ENCODE data around the gene SERPINB5.

SERPINB5 gene

DNA sequence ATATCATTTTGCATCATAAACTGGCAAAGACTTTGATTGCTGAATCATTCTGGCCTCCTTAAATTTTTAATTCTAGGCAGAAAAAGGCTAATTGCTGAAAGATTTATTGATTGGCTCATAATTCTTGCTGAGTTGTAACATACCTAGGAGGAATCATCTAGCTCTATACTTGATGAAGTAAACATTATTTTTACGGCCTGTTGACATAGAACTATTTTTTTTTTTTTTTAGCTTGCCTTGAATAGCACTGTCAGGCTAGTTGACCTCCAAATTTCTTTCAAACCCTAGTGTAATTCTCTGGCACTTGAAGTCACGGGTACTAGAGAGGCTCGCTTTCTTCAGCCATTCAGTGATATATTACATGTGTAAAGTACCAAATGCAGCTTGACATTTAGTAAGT lies 68.2 kb downstream of the SERPINB5 start:
- Histone ChIP-seq H3K36me3 (ENCODE audit: insufficient read depth) (no peaks in the 10 kb centered on the region), H3K79me2 (ENCODE audit: insufficient read depth, low read depth) (no peaks in the 10 kb centered on the region), H2AFZ (ENCODE audit: low read depth) (no peak overlapping the region), H3K4me2 (no peak overlapping the region), H3K4me3 (IDR thresholded peaks at IDR 0.05; ENCODE audit: insufficient read depth, low read depth, low read length) (no peak overlapping the region), H3K9ac (no peak overlapping the region), H3K4me1 (ENCODE audit: low read depth, poor library complexity, severe bottlenecking) (no peaks in the 10 kb centered on the region), H3K27me3 (ENCODE audit: insufficient read depth, low read depth) (no peaks in the 10 kb centered on the region), H3K27ac (no peak overlapping the region), H4K20me1 (ENCODE audit: insufficient read depth) (no peaks in the 10 kb centered on the region)
- TF ChIP-seq, protein P1, sequence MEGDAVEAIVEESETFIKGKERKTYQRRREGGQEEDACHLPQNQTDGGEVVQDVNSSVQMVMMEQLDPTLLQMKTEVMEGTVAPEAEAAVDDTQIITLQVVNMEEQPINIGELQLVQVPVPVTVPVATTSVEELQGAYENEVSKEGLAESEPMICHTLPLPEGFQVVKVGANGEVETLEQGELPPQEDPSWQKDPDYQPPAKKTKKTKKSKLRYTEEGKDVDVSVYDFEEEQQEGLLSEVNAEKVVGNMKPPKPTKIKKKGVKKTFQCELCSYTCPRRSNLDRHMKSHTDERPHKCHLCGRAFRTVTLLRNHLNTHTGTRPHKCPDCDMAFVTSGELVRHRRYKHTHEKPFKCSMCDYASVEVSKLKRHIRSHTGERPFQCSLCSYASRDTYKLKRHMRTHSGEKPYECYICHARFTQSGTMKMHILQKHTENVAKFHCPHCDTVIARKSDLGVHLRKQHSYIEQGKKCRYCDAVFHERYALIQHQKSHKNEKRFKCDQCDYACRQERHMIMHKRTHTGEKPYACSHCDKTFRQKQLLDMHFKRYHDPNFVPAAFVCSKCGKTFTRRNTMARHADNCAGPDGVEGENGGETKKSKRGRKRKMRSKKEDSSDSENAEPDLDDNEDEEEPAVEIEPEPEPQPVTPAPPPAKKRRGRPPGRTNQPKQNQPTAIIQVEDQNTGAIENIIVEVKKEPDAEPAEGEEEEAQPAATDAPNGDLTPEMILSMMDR (conservative IDR thresholded peaks at IDR 0.05; ENCODE audit: low read depth, low read length): no peak

DNA sequence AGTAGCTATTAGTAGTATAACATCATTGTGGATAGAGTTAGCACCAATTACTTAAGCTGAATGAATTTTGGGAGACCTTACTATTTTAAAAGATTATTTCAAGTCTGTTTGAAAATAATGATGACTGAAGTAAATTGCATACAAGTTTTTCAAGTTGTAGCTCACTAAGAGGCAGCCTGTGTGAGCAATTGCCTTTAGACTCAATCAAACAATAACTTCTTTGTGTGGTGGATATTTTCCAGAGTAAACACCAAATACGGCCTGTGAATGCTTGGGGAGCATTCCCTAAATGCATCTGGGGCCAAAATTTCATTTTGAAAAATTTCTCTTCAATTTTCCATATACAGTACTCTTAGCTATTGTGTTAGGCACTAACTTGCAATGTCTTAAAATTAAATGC lies 73.3 kb downstream of the SERPINB5 start:
- Histone ChIP-seq H3K4me2 (no peak overlapping the region), H3K4me3 (IDR thresholded peaks at IDR 0.05; ENCODE audit: insufficient read depth, low read depth, low read length) (no peak overlapping the region), H3K9ac (no peak overlapping the region), H3K4me1 (ENCODE audit: low read depth, poor library complexity, severe bottlenecking) (no peaks in the 10 kb centered on the region), H3K79me2 (ENCODE audit: insufficient read depth, low read depth) (no peaks in the 10 kb centered on the region), H4K20me1 (ENCODE audit: insufficient read depth) (no peaks in the 10 kb centered on the region), H3K27me3 (ENCODE audit: insufficient read depth, low read depth) (no peaks in the 10 kb centered on the region), H3K36me3 (ENCODE audit: insufficient read depth) (no peaks in the 10 kb centered on the region), H2AFZ (ENCODE audit: low read depth) (no peak overlapping the region), H3K27ac (no peak overlapping the region)
- TF ChIP-seq, protein P1 (conservative IDR thresholded peaks at IDR 0.05; ENCODE audit: low read depth, low read length): no peak

DNA sequence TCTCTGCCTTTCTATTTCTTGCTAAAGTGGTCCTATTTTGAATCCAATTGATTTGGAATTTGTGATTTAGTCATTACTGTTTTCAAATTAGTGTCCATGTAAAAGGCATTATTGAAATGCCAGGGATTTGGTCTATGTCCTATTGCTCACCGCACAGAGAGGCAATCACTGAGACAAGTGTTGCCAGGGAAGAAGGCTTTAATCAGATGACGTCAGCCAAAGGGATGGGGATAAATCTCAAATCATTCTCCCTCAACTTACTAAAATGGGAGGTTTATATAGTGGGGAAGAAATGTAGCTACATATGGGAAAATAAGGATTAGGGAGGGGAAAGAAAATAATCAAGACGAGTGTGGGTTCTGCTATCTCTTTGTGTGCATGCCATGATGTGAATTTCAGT lies 75.0 kb downstream of the SERPINB5 start:
- Histone ChIP-seq H4K20me1 (ENCODE audit: insufficient read depth) (no peaks in the 10 kb centered on the region), H3K9ac (no peak overlapping the region), H3K4me2 (no peak overlapping the region), H3K4me1 (ENCODE audit: low read depth, poor library complexity, severe bottlenecking) (no peaks in the 10 kb centered on the region), H2AFZ (ENCODE audit: low read depth) (no peak overlapping the region), H3K4me3 (IDR thresholded peaks at IDR 0.05; ENCODE audit: insufficient read depth, low read depth, low read length) (no peak overlapping the region), H3K36me3 (ENCODE audit: insufficient read depth) (no peaks in the 10 kb centered on the region), H3K27me3 (ENCODE audit: insufficient read depth, low read depth) (no peaks in the 10 kb centered on the region), H3K79me2 (ENCODE audit: insufficient read depth, low read depth) (no peaks in the 10 kb centered on the region), H3K27ac (no peak overlapping the region)
- TF ChIP-seq, protein P1 (conservative IDR thresholded peaks at IDR 0.05; ENCODE audit: low read depth, low read length): no peak

DNA sequence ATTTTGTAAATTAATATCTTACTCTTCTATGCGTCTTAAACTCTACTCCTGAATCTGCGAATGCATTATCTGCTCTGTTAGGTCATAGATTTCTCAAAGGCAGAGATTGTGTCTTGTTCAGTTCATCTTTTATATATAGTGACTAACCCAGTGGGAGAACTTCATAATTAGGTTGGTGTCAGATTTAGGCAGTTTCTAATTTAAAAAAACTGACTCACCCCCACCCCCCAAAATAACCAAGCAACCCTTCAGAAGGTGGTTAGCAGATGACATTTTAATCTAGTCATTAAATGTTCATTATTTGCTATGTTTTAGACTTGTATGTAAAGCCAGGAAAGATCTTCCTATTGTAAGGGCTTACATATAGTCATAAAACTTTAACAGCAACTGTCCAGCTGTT lies 75.8 kb downstream of the SERPINB5 start:
- no peak overlapping the region for H3K4me2 ChIP-seq

More for the DNA sequence above, 75.8 kb downstream of the SERPINB5 start:
- Histone ChIP-seq H3K4me1 (ENCODE audit: low read depth, poor library complexity, severe bottlenecking) (no peaks in the 10 kb centered on the region), H3K27me3 (ENCODE audit: insufficient read depth, low read depth) (no peaks in the 10 kb centered on the region), H3K79me2 (ENCODE audit: insufficient read depth, low read depth) (no peaks in the 10 kb centered on the region), H4K20me1 (ENCODE audit: insufficient read depth) (no peaks in the 10 kb centered on the region), H3K4me3 (IDR thresholded peaks at IDR 0.05; ENCODE audit: insufficient read depth, low read depth, low read length) (no peak overlapping the region), H2AFZ (ENCODE audit: low read depth) (no peak overlapping the region), H3K27ac (no peak overlapping the region), H3K36me3 (ENCODE audit: insufficient read depth) (no peaks in the 10 kb centered on the region), H3K9ac (no peak overlapping the region)
- TF ChIP-seq, protein P1 (conservative IDR thresholded peaks at IDR 0.05; ENCODE audit: low read depth, low read length): no peak
